HepG2 (cell line): ENCODE results near the gene FAM111A. TPM values are rescaled to one million over a fixed set of nuclear protein-coding genes. Genes with fewer than 3 reads are reported as not detected.

Experiments
- BORCS8-MEF2B ChIP-seq: sonication (generic); formaldehyde crosslinking; IDR thresholded peaks from 2 replicates; pipeline ENCODE4 v1.8.0; 2022; ENCODE audit warnings: mild to moderate bottlenecking, missing genetic modification reagents
- GABPB1 ChIP-seq: IDR thresholded peaks from 2 replicates; pipeline ENCODE4 v1.6.1; 2016; ENCODE audit warnings: mild to moderate bottlenecking, missing genetic modification reagents, moderate library complexity, missing compliant biosample characterization
- KDM2A ChIP-seq: sonication (generic); formaldehyde crosslinking; IDR thresholded peaks from 2 replicates; pipeline ENCODE4 v1.4.0; 2020; ENCODE audit warnings: low read depth, missing genetic modification reagents, borderline replicate concordance
- KDM5B ChIP-seq: sonication (generic); formaldehyde crosslinking; IDR thresholded peaks from 2 replicates; pipeline ENCODE4 v1.4.0; 2020; ENCODE audit warnings: missing genetic modification reagents, mild to moderate bottlenecking, borderline replicate concordance
- RARG ChIP-seq: sonication (generic); formaldehyde crosslinking; IDR thresholded peaks from 2 replicates; pipeline ENCODE4 v1.4.0; 2020; ENCODE audit warnings: low read depth, mild to moderate bottlenecking, missing genetic modification reagents
- RCOR2 ChIP-seq: IDR thresholded peaks from 2 replicates; pipeline ENCODE4 v1.6.1; 2016; ENCODE audit warnings: missing biosample characterization, missing genetic modification reagents
- SP5 ChIP-seq: IDR thresholded peaks from 2 replicates; pipeline ENCODE4 v1.6.1; 2016; ENCODE audit warnings: low read depth, borderline replicate concordance
- TARDBP ChIP-seq: sonication (generic); formaldehyde crosslinking; IDR thresholded peaks from 2 replicates; pipeline ENCODE4 v1.8.0; 2022; ENCODE audit warnings: mild to moderate bottlenecking, missing genetic modification reagents
- TEAD2 ChIP-seq: sonication (generic); formaldehyde crosslinking; IDR thresholded peaks from 2 replicates; pipeline ENCODE4 v1.9.0; 2021; ENCODE audit warnings: missing genetic modification reagents
- TSC22D2 ChIP-seq: sonication (generic); formaldehyde crosslinking; IDR thresholded peaks from 2 replicates; pipeline ENCODE4 v1.5.1; 2020; ENCODE audit warnings: missing genetic modification reagents, mild to moderate bottlenecking, borderline replicate concordance
- XRCC5 ChIP-seq: fragments of 200-400 bp; formaldehyde crosslinking; optimal IDR thresholded peaks from 2 replicates; pipeline ENCODE3; 2017; ENCODE audit warnings: mild to moderate bottlenecking, low read length
- ZFP90 ChIP-seq: sonication (generic); formaldehyde crosslinking; IDR thresholded peaks from 2 replicates; pipeline ENCODE4 v1.8.0; 2022; ENCODE audit warnings: missing genetic modification reagents, mild to moderate bottlenecking, inconsistent platforms, borderline replicate concordance
- ZNF44 ChIP-seq: sonication (generic); formaldehyde crosslinking; IDR thresholded peaks from 2 replicates; pipeline ENCODE4 v1.5.1; 2020; ENCODE audit warnings: mild to moderate bottlenecking, missing genetic modification reagents
- ZNF720 ChIP-seq: sonication (generic); formaldehyde crosslinking; IDR thresholded peaks from 2 replicates; pipeline ENCODE4 v1.4.0; 2020; ENCODE audit warnings: missing genetic modification reagents
- ZNF878 ChIP-seq: sonication (generic); formaldehyde crosslinking; IDR thresholded peaks from 2 replicates; pipeline ENCODE4 v1.8.1; 2023; ENCODE audit warnings: mild to moderate bottlenecking, missing genetic modification reagents, moderate library complexity
- ZSCAN22 ChIP-seq: sonication (generic); formaldehyde crosslinking; IDR thresholded peaks from 2 replicates; pipeline ENCODE4 v1.4.0; 2020; ENCODE audit warnings: mild to moderate bottlenecking, missing genetic modification reagents
- polyA plus RNA-seq, 8 experiments: library from polyadenylated mRNA; depleted of rRNA in 3 of 8; stranded (reverse) in 7 of 8; unstranded in 1 of 8; fragments of >200 nt; fragmentation: Illumina TruSeq in 4 of 8; extraction: Trizol in 4 of 8; gene quantifications; 2 replicates each; pipeline versions ENCODE4 v1.2.1 to v1.2.3, GENCODE V29; 2011 to 2016; ENCODE audit warnings: low read depth in 4 of 8, missing spikeins in 1 of 8, mixed read lengths in 1 of 8; ENCODE audit not compliant: insufficient read depth in 1 of 8
- total RNA-seq, 5 experiments: library from RNA; depleted of rRNA; stranded (reverse); fragments of >200 nt; fragmentation: Illumina TruSeq; extraction: Trizol; gene quantifications; 2 replicates each; pipeline ENCODE4 v1.2.3, GENCODE V29; 2016; ENCODE audit warnings: low read depth in 1 of 5
- TF ChIP-seq, protein P1 (sequence below): sonication (generic); formaldehyde crosslinking; IDR thresholded peaks from 2 replicates; pipeline ENCODE4 v1.4.0; 2020; ENCODE audit warnings: missing genetic modification reagents, borderline replicate concordance
- TF ChIP-seq, protein P2 (sequence below): conservative IDR thresholded peaks from 2 replicates; pipeline ENCODE4 v1.6.1; 2018; ENCODE audit warnings: missing genetic modification reagents
- TF ChIP-seq, protein P3 (sequence below): sonication (generic); formaldehyde crosslinking; IDR thresholded peaks from 2 replicates; pipeline ENCODE4 v1.4.0; 2020; ENCODE audit warnings: missing genetic modification reagents
- TF ChIP-seq, protein P4 (sequence below): IDR thresholded peaks from 2 replicates; pipeline ENCODE4 v1.6.1; 2016; ENCODE audit warnings: mild to moderate bottlenecking
- TF ChIP-seq, protein P5 (sequence below): IDR thresholded peaks from 2 replicates; pipeline ENCODE4 v1.6.1; 2016; ENCODE audit warnings: mild to moderate bottlenecking, missing biosample characterization, missing genetic modification reagents

FAM111A gene
- total and polyA plus RNA-seq, 2 of the 13 experiments (the other 11 are each of a cell fraction or from before 2014, with no cell fraction given), result 3.2 to 13.5 TPM

DNA sequence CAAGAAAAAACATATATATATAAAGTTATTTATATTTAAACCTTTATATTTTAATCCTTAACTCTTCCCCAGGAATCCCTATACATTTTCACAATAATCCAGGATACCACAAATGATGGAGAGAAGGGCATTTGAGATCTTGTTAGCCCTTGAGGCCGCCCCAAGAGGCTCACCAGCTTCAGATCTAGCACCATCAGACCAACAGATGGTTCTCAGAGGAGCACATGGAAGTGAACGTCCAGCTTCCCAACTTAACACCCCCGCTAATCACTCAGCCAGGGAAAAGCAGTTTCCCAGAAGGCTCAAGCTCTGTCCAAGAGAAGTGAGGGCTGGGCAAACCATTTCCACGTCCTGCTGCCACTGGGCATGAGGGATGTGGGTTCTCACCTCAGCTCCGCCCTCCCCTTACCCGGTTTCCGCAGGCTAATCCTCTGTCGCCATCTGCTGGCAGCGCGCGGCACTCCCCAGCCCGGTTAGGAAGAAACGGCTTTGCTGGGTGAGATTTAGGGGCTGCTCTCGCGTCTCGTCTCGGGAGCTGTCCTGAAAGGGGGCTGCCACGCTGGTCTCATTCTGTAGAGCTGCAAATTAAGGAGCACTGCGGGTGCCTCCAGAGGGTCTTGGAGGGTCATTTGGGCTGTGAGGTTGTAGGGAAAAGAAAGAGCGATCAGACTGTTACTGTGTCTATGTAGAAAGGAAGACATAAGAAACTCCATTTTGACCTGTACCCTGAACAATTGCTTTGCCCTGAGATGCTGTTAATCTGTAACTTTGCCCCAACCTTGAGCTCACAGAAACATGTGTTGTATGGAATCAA is 6.8 kb upstream of the FAM111A start (continued):
- TF ChIP-seq, protein P1, sequence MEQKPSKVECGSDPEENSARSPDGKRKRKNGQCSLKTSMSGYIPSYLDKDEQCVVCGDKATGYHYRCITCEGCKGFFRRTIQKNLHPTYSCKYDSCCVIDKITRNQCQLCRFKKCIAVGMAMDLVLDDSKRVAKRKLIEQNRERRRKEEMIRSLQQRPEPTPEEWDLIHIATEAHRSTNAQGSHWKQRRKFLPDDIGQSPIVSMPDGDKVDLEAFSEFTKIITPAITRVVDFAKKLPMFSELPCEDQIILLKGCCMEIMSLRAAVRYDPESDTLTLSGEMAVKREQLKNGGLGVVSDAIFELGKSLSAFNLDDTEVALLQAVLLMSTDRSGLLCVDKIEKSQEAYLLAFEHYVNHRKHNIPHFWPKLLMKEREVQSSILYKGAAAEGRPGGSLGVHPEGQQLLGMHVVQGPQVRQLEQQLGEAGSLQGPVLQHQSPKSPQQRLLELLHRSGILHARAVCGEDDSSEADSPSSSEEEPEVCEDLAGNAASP (CRISPR knock-in tag), result peak; percentile 17; the same call in 1 of the 2 replicates
- TF ChIP-seq KDM2A (CRISPR knock-in tag) (peak; percentile 88), GABPB1 (CRISPR knock-in tag) (peak; percentile 53; the same call in 1 of the 2 replicates), SP5 (CRISPR knock-in tag) (peak; percentile 60; the same call in 1 of the 2 replicates), TEAD2 (CRISPR knock-in tag) (no peak), BORCS8-MEF2B (peak; percentile 60; the same call in 1 of the 2 replicates), ZNF720 (0 out of 2 replicates have a peak, but pooled peaks have one; percentile 38), TSC22D2 (CRISPR knock-in tag) (peak; percentile 57; the same call in 1 of the 2 replicates), RARG (CRISPR knock-in tag) (no peak), ZNF44 (CRISPR knock-in tag) (no peak), ZFP90 (no peak), KDM5B (CRISPR knock-in tag) (peak; percentile 46; the same call in 1 of the 2 replicates), TARDBP (CRISPR knock-in tag) (peak; percentile 45), ZNF878 (CRISPR knock-in tag) (0 out of 2 replicates have a peak, but pooled peaks have one; percentile 27), ZSCAN22 (no peak), XRCC5 (peak; percentile 89), RCOR2 (CRISPR knock-in tag) (0 out of 2 replicates have a peak, but pooled peaks have one; percentile 22)
- TF ChIP-seq, protein P2, sequence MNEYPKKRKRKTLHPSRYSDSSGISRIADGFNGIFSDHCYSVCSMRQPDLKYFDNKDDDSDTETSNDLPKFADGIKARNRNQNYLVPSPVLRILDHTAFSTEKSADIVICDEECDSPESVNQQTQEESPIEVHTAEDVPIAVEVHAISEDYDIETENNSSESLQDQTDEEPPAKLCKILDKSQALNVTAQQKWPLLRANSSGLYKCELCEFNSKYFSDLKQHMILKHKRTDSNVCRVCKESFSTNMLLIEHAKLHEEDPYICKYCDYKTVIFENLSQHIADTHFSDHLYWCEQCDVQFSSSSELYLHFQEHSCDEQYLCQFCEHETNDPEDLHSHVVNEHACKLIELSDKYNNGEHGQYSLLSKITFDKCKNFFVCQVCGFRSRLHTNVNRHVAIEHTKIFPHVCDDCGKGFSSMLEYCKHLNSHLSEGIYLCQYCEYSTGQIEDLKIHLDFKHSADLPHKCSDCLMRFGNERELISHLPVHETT (CRISPR knock-in tag), result 0 out of 2 replicates have a peak, but pooled peaks have one; percentile 58
- TF ChIP-seq, protein P3, sequence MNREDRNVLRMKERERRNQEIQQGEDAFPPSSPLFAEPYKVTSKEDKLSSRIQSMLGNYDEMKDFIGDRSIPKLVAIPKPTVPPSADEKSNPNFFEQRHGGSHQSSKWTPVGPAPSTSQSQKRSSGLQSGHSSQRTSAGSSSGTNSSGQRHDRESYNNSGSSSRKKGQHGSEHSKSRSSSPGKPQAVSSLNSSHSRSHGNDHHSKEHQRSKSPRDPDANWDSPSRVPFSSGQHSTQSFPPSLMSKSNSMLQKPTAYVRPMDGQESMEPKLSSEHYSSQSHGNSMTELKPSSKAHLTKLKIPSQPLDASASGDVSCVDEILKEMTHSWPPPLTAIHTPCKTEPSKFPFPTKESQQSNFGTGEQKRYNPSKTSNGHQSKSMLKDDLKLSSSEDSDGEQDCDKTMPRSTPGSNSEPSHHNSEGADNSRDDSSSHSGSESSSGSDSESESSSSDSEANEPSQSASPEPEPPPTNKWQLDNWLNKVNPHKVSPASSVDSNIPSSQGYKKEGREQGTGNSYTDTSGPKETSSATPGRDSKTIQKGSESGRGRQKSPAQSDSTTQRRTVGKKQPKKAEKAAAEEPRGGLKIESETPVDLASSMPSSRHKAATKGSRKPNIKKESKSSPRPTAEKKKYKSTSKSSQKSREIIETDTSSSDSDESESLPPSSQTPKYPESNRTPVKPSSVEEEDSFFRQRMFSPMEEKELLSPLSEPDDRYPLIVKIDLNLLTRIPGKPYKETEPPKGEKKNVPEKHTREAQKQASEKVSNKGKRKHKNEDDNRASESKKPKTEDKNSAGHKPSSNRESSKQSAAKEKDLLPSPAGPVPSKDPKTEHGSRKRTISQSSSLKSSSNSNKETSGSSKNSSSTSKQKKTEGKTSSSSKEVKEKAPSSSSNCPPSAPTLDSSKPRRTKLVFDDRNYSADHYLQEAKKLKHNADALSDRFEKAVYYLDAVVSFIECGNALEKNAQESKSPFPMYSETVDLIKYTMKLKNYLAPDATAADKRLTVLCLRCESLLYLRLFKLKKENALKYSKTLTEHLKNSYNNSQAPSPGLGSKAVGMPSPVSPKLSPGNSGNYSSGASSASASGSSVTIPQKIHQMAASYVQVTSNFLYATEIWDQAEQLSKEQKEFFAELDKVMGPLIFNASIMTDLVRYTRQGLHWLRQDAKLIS (CRISPR knock-in tag), result no peak
- TF ChIP-seq, protein P4, sequence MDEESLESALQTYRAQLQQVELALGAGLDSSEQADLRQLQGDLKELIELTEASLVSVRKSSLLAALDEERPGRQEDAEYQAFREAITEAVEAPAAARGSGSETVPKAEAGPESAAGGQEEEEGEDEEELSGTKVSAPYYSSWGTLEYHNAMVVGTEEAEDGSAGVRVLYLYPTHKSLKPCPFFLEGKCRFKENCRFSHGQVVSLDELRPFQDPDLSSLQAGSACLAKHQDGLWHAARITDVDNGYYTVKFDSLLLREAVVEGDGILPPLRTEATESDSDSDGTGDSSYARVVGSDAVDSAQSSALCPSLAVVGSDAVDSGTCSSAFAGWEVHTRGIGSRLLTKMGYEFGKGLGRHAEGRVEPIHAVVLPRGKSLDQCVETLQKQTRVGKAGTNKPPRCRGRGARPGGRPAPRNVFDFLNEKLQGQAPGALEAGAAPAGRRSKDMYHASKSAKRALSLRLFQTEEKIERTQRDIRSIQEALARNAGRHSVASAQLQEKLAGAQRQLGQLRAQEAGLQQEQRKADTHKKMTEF (CRISPR knock-in tag), result peak; percentile 59; the same call in 1 of the 2 replicates
- TF ChIP-seq, protein P5, sequence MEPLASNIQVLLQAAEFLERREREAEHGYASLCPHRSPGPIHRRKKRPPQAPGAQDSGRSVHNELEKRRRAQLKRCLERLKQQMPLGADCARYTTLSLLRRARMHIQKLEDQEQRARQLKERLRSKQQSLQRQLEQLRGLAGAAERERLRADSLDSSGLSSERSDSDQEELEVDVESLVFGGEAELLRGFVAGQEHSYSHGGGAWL, result no peak
